SK-N-SH treated with all-trans-retinoic acid at 6 μM for 48 hours (cell line): ENCODE measurements around the gene MMADHC.

Experiments
- ATAC-seq: fragments of 200-7000 bp; cut with Tn5 transposase; 3 replicates; pipeline ENCODE4 v1.9.1; 2020; ENCODE audit warnings: mild to moderate bottlenecking, moderate library complexity
- ARNTL ChIP-seq: fragments of 450-650 bp; formaldehyde crosslinking; IDR thresholded peaks from 2 replicates; pipeline ENCODE4 v1.5.0; 2020; ENCODE audit warnings: low read depth, mild to moderate bottlenecking, moderate library complexity, borderline replicate concordance
- CSDC2 ChIP-seq: fragments of 250-450 bp; sonication (Bioruptor Pico); IDR thresholded peaks from 2 replicates; pipeline ENCODE4 v1.5.0; 2020; ENCODE audit warnings: mild to moderate bottlenecking, moderate library complexity
- ESRRG ChIP-seq: fragments of 250-450 bp; sonication (Bioruptor Pico); IDR thresholded peaks from 2 replicates; pipeline ENCODE4 v1.6.1; 2021; ENCODE audit warnings: mild to moderate bottlenecking
- GLIS3 ChIP-seq: fragments of 250-450 bp; sonication (Bioruptor Pico); IDR thresholded peaks from 2 replicates; pipeline ENCODE4 v1.5.0; 2020; ENCODE audit warnings: mild to moderate bottlenecking, moderate library complexity
- ISL1 ChIP-seq: fragments of 250-450 bp; sonication (Bioruptor Pico); IDR thresholded peaks from 2 replicates; pipeline ENCODE4 v2.1.2; 2022; ENCODE audit warnings: mild to moderate bottlenecking, moderate library complexity
- OSR1 ChIP-seq: fragments of 250-450 bp; sonication (Bioruptor Pico); IDR thresholded peaks from 2 replicates; pipeline ENCODE4 v1.8.0; 2022; ENCODE audit warnings: moderate library complexity, mild to moderate bottlenecking, inconsistent platforms
- PPARA ChIP-seq: fragments of 250-450 bp; sonication (Bioruptor Pico); IDR thresholded peaks from 2 replicates; pipeline ENCODE4 v1.5.0; 2020; ENCODE audit warnings: mild to moderate bottlenecking, borderline replicate concordance
- SNAI2 ChIP-seq: fragments of 250-450 bp; sonication (Bioruptor Pico); IDR thresholded peaks from 2 replicates; pipeline ENCODE4 v1.5.0; 2020; ENCODE audit warnings: mild to moderate bottlenecking, moderate library complexity
- TCF4 ChIP-seq: fragments of 250-450 bp; sonication (Bioruptor Pico); IDR thresholded peaks from 2 replicates; pipeline ENCODE4 v1.8.0; 2021; ENCODE audit warnings: mild to moderate bottlenecking, moderate library complexity, borderline replicate concordance
- TOX ChIP-seq: fragments of 250-450 bp; sonication (Bioruptor Pico); IDR thresholded peaks from 2 replicates; pipeline ENCODE4 v1.8.0; 2021; ENCODE audit warnings: mild to moderate bottlenecking, moderate library complexity, borderline replicate concordance
- ZC3H10 ChIP-seq: fragments of 250-450 bp; sonication (Bioruptor Pico); IDR thresholded peaks from 2 replicates; pipeline ENCODE4 v1.5.1; 2021; ENCODE audit warnings: mild to moderate bottlenecking, moderate library complexity
- ZFP3 ChIP-seq: fragments of 250-450 bp; sonication (Bioruptor Pico); IDR thresholded peaks from 2 replicates; pipeline ENCODE4 v1.5.0; 2020; ENCODE audit warnings: mild to moderate bottlenecking, moderate library complexity
- ZNF565 ChIP-seq: fragments of 450-650 bp; formaldehyde crosslinking; conservative IDR thresholded peaks from 2 replicates; pipeline ENCODE4 v1.5.0; 2020; ENCODE audit warnings: low read depth, mild to moderate bottlenecking, moderate library complexity
- ZNF8 ChIP-seq: fragments of 450-650 bp; formaldehyde crosslinking; IDR thresholded peaks from 2 replicates; pipeline ENCODE4 v1.5.0; 2020; ENCODE audit warnings: mild to moderate bottlenecking, moderate library complexity
- TF ChIP-seq, protein P1 (sequence below): fragments of 250-450 bp; sonication (Bioruptor Pico); IDR thresholded peaks from 2 replicates; pipeline ENCODE4 v1.8.0; 2021; ENCODE audit warnings: low read depth, mild to moderate bottlenecking, moderate library complexity, borderline replicate concordance
- TF ChIP-seq, protein P2 (sequence below): fragments of 250-450 bp; sonication (Bioruptor Pico); IDR thresholded peaks from 2 replicates; pipeline ENCODE4 v1.5.0; 2020; ENCODE audit warnings: mild to moderate bottlenecking, moderate library complexity
- TF ChIP-seq, protein P3 (sequence below): fragments of 250-450 bp; sonication (Bioruptor Pico); IDR thresholded peaks from 2 replicates; pipeline ENCODE4 v1.8.0; 2020; ENCODE audit warnings: mild to moderate bottlenecking, moderate library complexity, borderline replicate concordance
- TF ChIP-seq, protein P4 (sequence below): fragments of 250-450 bp; sonication (Bioruptor Pico); IDR thresholded peaks from 2 replicates; pipeline ENCODE4 v1.5.1; 2021; ENCODE audit warnings: mild to moderate bottlenecking, moderate library complexity
- TF ChIP-seq, protein P5 (sequence below): fragments of 250-450 bp; sonication (Bioruptor Pico); IDR thresholded peaks from 2 replicates; pipeline ENCODE4 v1.5.1; 2020; ENCODE audit warnings: low read depth, mild to moderate bottlenecking, moderate library complexity

The MMADHC gene

GRCh38 chr2:149562324-149562723 lies 25.3 kb downstream of the MMADHC start (continued):
- TF ChIP-seq, protein P1, sequence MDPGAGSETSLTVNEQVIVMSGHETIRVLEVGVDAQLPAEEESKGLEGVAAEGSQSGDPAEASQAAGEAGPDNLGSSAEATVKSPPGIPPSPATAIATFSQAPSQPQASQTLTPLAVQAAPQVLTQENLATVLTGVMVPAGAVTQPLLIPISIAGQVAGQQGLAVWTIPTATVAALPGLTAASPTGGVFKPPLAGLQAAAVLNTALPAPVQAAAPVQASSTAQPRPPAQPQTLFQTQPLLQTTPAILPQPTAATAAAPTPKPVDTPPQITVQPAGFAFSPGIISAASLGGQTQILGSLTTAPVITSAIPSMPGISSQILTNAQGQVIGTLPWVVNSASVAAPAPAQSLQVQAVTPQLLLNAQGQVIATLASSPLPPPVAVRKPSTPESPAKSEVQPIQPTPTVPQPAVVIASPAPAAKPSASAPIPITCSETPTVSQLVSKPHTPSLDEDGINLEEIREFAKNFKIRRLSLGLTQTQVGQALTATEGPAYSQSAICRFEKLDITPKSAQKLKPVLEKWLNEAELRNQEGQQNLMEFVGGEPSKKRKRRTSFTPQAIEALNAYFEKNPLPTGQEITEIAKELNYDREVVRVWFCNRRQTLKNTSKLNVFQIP (CRISPR knock-in tag), result no peak
- no peak for TF ChIP-seq PPARA (CRISPR knock-in tag)
- TF ChIP-seq ZNF8 (CRISPR knock-in tag), result no peak
- no peak for TF ChIP-seq ARNTL (CRISPR knock-in tag)
- TF ChIP-seq ISL1 (CRISPR knock-in tag), result peak; percentile 91

DNA sequence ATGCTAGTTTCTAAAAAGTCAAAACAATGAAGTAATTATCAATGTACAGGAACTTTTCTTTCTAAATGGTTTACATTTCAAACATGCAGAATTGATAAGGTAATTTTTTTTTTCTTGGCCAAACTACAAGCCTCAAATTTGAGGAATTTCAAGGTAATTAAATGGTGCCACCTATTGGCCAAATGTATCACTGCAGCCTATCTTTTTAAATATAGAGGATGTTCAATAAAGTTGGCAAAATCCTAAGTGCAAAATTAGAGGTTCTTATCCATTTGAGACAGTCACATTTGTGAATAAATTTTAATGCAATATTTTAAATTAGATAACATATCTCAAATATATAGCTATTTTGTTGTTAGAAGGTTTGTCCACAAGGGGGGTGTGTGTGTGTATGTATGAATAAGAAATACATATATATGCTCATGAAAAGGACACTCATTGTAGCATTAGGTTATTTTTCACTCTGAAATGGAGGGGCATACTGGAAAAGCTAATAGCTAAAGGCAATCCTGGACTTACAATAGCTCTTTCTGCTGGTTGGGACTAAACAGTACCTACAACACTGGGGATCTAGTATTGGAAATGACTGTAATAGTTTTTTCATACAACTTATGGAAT lies 26.2 kb downstream of the MMADHC start:
- peak; percentile 43 for ATAC-seq
- TF ChIP-seq TOX (CRISPR knock-in tag) (no peak), PPARA (CRISPR knock-in tag) (no peak), CSDC2 (no peak), ESRRG (CRISPR knock-in tag) (no peak), OSR1 (CRISPR knock-in tag) (no peak), ARNTL (CRISPR knock-in tag) (no peak), SNAI2 (CRISPR knock-in tag) (no peak), ISL1 (CRISPR knock-in tag) (no peak), ZNF565 (no peak), ZFP3 (CRISPR knock-in tag) (no peak), GLIS3 (CRISPR knock-in tag) (no peak), TCF4 (CRISPR knock-in tag) (no peak)
- TF ChIP-seq, protein P2, sequence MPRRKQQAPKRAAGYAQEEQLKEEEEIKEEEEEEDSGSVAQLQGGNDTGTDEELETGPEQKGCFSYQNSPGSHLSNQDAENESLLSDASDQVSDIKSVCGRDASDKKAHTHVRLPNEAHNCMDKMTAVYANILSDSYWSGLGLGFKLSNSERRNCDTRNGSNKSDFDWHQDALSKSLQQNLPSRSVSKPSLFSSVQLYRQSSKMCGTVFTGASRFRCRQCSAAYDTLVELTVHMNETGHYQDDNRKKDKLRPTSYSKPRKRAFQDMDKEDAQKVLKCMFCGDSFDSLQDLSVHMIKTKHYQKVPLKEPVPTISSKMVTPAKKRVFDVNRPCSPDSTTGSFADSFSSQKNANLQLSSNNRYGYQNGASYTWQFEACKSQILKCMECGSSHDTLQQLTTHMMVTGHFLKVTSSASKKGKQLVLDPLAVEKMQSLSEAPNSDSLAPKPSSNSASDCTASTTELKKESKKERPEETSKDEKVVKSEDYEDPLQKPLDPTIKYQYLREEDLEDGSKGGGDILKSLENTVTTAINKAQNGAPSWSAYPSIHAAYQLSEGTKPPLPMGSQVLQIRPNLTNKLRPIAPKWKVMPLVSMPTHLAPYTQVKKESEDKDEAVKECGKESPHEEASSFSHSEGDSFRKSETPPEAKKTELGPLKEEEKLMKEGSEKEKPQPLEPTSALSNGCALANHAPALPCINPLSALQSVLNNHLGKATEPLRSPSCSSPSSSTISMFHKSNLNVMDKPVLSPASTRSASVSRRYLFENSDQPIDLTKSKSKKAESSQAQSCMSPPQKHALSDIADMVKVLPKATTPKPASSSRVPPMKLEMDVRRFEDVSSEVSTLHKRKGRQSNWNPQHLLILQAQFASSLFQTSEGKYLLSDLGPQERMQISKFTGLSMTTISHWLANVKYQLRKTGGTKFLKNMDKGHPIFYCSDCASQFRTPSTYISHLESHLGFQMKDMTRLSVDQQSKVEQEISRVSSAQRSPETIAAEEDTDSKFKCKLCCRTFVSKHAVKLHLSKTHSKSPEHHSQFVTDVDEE (CRISPR knock-in tag), result no peak
- TF ChIP-seq, protein P3, sequence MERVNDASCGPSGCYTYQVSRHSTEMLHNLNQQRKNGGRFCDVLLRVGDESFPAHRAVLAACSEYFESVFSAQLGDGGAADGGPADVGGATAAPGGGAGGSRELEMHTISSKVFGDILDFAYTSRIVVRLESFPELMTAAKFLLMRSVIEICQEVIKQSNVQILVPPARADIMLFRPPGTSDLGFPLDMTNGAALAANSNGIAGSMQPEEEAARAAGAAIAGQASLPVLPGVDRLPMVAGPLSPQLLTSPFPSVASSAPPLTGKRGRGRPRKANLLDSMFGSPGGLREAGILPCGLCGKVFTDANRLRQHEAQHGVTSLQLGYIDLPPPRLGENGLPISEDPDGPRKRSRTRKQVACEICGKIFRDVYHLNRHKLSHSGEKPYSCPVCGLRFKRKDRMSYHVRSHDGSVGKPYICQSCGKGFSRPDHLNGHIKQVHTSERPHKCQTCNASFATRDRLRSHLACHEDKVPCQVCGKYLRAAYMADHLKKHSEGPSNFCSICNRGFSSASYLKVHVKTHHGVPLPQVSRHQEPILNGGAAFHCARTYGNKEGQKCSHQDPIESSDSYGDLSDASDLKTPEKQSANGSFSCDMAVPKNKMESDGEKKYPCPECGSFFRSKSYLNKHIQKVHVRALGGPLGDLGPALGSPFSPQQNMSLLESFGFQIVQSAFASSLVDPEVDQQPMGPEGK (CRISPR knock-in tag), result no peak
- TF ChIP-seq, protein P1 (CRISPR knock-in tag), result no peak
- TF ChIP-seq, protein P4, sequence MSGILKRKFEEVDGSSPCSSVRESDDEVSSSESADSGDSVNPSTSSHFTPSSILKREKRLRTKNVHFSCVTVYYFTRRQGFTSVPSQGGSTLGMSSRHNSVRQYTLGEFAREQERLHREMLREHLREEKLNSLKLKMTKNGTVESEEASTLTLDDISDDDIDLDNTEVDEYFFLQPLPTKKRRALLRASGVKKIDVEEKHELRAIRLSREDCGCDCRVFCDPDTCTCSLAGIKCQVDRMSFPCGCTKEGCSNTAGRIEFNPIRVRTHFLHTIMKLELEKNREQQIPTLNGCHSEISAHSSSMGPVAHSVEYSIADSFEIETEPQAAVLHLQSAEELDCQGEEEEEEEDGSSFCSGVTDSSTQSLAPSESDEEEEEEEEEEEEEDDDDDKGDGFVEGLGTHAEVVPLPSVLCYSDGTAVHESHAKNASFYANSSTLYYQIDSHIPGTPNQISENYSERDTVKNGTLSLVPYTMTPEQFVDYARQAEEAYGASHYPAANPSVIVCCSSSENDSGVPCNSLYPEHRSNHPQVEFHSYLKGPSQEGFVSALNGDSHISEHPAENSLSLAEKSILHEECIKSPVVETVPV (CRISPR knock-in tag), result no peak

- ATAC-seq, result 0 out of 3 replicates have a peak, but pooled peaks have one; percentile 29
- TF ChIP-seq SNAI2 (CRISPR knock-in tag) (no peak), ISL1 (CRISPR knock-in tag) (peak; percentile 86), ZNF565 (no peak), ARNTL (CRISPR knock-in tag) (no peak), ZC3H10 (CRISPR knock-in tag) (no peak), ESRRG (CRISPR knock-in tag) (no peak)
- TF ChIP-seq, protein P5, sequence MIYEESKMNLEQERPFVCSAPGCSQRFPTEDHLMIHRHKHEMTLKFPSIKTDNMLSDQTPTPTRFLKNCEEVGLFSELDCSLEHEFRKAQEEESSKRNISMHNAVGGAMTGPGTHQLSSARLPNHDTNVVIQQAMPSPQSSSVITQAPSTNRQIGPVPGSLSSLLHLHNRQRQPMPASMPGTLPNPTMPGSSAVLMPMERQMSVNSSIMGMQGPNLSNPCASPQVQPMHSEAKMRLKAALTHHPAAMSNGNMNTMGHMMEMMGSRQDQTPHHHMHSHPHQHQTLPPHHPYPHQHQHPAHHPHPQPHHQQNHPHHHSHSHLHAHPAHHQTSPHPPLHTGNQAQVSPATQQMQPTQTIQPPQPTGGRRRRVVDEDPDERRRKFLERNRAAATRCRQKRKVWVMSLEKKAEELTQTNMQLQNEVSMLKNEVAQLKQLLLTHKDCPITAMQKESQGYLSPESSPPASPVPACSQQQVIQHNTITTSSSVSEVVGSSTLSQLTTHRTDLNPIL (CRISPR knock-in tag), result peak; percentile 54; the same call in 1 of the 2 replicates
Measured at GRCh38 chr2:149559341-149560068, 28.1 kb downstream of the MMADHC start.
